HG03565 (cell line): Measurements from ENCODE around the gene LYZ.
"Not testable (repeated sequence)": the region's sequence is repeated elsewhere in the genome, so short reads cannot be mapped to it uniquely, and the experiment has no call there.

Experiments
- ATAC-seq: cut with Tn5 transposase; IDR thresholded peaks from one replicate; pipeline ENCODE4 v1.9.1; 2021; ENCODE audit warnings: mild to moderate bottlenecking, moderate library complexity; ENCODE audit not compliant: unreplicated experiment

LYZ gene

DNA sequence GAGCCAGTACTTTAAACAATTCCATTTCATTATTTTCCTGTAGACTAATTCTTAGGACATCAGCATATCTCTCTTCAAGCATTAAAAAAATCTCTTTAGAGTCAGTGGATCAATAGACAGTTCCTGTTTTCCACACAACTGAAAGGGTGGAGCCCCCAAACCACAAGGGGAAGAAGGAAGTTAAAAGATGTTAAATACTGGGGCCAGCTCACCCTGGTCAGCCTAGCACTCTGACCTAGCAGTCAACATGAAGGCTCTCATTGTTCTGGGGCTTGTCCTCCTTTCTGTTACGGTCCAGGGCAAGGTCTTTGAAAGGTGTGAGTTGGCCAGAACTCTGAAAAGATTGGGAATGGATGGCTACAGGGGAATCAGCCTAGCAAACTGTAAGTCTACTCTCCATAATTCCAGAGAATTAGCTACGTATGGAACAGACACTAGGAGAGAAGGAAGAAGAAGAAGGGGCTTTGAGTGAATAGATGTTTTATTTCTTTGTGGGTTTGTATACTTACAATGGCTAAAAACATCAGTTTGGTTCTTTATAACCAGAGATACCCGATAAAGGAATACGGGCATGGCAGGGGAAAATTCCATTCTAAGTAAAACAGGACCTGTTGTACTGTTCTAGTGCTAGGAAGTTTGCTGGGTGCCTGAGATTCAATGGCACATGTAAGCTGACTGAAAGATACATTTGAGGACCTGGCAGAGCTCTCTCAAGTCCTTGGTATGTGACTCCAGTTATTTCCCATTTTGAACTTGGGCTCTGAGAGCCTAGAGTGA lies at the start of gene LYZ:
Gene LYZ (plus strand): TSS at position 220 of the 777 bp plus-strand sequence. CDS start 28 bp downstream, at position 248.
- ATAC-seq: no peak

DNA sequence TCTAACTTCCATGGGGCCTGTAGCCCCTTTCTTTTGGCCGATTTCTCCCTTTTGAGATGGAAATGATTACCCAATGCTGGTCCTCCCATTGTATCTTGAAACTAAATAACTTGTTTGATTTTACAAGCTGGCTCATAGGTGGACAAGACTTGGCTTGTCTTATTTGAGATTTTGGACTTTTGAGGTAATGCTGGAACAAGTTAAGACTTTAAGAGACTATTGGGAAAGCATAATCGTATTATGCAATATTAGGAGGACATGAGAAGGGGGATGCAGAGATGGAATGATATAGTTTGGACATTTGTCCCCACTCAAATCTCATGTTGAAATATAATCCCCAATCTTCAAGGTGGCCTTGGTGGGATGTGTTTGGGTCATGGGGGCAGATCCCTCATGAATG lies 49.2 kb upstream of the LYZ start:
- no peak for ATAC-seq

DNA sequence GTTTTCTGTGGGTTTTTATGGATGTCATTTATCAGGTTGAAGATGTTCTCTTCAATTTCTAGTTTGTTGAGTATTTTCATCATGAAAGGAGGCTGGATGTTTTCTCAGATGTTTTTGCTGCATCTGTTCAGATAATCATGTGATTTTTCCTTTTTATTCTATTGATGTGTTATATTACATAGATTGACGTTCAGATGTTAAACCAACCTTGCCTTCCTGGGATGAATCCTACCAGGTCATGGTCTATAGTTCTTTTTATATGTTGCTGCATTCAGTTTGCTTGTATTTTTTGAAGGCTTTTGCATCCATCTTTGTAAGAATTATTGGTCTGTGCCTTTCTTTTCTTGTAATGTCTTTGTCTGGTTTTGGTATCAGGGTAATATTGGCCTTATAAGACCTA lies 43.9 kb upstream of the LYZ start:
- ATAC-seq: no peak

DNA sequence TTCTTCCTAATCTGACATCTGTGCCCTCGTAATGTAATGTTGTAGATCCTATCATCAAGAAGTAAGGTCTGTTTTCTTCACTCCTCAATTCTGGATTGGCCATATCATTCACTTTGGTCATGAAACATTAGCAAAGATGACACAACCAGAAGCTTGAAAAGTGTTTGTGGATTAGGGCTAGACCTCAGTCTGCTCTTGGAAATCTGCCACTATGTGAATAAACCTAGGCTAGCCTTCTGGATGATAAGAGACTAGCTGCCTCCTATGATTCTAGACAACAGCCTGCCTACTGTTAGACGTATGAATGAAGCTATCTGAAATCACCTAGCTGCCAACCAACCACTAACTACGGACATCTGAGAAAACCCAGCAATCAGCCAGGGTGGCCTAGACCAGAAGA lies 38.7 kb upstream of the LYZ start:
- no peak for ATAC-seq

DNA sequence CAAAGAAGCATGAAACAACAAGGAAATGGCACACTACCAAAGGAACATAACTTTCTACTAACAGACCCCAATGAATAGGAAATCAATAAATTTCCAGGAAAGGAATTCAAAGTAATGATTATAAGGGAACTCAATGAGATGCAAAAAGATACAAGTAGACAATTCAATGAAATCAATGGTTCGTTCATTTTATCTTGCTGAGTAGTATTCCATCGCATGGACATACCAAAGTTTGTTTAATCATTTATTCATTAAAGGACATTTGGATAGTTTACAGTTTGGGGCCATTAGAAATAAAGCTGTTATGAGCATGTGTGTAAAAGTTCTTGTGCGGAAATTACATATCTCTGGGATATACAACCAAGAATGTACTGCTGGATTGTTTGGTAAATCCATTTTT lies 35.0 kb upstream of the LYZ start:
- no peak for ATAC-seq

DNA sequence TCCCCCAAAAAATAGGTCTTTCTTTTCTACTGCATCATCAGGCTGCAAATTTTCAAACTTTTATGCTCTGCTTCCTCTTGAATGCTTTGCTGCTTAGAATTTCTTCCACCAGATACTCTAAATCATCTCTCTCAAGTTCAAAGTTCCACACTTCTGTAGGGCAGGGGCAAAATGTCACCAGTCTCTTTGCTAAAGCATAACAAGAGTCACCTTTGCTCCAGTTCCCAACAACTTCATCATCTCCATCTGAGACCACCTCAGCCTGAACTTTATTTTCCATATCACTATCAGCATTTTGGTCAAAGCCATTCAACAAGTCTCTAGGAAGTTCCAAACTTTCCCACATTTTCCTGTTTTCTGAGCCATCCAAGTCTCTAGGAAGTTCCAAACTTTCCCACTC lies 31.4 kb upstream of the LYZ start:
- ATAC-seq: not testable (repeated sequence)

DNA sequence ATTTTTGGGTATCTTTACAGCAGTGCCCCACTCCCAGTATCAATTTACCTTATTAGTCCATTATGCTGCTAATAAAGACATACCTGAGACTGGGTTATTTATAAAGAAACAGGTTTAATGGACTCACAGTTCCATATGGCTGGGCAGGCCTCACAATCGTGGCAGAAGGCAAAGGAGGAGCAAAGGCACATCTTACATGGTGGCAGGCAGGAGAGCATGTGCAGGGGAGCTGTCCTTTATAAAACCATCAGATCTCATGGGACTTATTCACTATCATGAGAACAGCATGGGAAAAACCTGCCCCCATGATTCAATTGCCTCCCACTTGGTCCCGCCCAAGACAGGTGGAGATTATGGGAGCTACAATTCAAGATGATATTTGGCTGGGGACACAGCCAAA lies 30.9 kb upstream of the LYZ start:
- not testable (repeated sequence) for ATAC-seq

DNA sequence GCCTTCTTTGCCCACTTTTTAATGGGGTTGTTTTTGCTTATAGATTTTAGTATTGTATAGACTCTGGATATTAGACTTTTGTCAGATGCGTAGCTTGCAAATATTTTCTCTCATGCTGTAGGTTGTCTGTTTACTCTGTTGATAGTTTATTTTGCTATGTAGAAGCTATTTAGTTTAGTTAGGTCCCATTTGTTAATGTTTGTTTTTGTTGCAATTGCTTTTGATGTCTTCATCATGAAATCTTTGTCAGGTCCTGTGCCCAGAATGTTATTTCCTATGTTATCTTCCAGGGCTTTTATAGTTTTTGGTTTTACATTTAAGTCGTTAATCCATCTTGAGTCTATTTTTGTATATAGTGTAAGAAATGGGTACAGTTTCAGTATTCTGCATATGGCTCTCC lies 30.0 kb upstream of the LYZ start:
- ATAC-seq: no peak

DNA sequence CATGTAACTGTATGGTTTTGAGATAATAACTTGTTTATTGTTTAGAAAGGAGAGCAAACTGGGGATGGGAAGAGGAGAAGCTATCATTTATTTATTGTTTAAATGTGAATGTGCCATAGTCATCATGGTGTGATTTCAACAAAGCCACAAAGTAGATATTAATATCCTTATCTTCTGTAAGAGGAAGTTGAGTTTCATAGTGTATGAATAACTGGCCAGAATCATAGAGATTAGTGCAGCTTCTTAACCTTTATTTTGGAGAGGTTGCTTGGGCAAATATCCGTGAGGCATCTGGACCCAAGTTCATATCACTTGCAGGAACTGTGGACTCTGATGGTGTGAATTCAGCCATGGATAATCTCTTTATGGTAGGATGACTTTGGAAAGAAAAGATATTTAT lies 26.8 kb upstream of the LYZ start:
- ATAC-seq: no peak

DNA sequence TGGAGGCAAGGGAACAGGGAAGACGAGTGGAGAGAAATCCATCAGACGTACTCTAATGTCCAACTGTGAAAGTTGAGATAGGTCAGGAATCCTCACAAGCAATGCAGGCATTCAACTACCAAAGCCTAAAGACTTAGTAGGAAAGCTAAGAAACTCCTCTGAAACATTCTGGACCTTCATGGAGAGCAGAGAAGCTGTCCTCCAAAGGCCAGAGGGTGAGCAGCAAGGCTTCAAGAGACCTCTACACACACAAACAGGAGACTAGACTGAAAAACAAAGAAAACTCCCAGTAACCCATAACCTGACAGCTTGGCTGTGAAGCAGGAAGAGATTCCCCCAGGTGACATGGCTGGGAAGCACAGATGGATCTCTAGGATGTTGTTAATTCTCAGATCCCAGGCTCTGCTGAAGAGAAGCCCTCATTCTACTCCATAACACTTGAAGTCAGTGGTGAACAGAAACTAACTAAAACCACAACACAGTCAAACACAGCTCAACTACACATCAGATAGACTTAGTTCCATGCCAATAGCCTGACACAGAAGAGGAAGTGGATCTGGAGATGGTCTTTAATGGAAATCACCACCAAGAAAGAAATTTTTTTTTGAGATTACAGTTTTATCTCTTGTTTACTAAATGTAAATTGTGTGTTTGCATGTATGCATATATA lies 23.2 kb upstream of the LYZ start:
- ATAC-seq: peak; percentile 99

DNA sequence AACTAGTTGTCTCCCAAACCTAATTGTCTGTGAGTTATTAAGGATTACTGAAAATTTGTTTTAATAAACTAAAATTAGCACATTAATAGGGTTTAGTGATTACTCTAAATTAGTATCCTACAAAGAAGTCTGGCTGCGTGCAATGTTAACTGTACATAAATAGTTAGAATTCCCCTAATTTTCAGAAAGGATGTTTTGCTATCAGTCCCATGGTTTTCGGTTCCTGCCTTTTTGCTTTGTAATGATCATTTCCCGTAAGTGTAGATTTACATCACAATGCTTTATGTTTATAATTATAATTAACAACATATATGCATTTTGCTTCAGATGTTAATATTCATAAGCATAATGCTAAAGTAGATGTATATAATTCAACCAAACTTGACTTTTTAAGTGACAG lies 19.8 kb upstream of the LYZ start:
- ATAC-seq: no peak

DNA sequence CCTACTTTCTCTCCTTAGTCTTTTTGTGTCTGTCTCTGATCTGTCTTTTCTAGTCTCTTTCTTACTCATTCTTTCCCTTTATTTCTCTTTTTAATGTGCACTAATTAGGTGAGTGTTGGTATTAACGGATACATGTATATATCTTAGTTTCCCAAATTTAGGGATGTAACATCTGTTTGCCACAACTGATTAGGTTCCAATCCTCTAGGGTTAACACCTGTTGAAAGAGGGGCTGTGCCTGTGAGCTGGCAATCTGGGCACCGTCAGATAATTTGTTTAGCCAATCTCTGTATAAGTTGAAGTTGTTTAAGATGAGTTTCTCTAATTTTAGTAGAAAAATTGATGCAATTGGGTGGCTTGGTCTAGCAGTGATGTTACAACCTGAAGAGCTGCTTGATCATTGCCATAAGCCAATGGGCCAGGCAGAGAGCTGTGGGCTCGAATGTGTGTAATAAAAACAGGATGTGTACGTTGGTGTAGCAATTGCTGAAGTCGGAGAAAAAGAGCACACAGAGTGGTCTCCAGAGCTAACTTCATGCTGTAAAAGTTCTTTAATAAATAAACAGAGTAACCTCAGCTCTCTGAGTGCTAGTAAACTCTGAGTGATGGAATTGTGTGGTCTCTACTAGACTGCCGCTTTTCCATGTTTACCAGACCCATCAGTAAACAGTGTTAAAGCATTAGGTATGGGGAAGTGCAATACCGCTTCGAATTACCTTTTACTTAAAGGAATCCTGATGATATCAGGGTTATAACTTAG lies 18.3 kb upstream of the LYZ start:
- no peak for ATAC-seq

DNA sequence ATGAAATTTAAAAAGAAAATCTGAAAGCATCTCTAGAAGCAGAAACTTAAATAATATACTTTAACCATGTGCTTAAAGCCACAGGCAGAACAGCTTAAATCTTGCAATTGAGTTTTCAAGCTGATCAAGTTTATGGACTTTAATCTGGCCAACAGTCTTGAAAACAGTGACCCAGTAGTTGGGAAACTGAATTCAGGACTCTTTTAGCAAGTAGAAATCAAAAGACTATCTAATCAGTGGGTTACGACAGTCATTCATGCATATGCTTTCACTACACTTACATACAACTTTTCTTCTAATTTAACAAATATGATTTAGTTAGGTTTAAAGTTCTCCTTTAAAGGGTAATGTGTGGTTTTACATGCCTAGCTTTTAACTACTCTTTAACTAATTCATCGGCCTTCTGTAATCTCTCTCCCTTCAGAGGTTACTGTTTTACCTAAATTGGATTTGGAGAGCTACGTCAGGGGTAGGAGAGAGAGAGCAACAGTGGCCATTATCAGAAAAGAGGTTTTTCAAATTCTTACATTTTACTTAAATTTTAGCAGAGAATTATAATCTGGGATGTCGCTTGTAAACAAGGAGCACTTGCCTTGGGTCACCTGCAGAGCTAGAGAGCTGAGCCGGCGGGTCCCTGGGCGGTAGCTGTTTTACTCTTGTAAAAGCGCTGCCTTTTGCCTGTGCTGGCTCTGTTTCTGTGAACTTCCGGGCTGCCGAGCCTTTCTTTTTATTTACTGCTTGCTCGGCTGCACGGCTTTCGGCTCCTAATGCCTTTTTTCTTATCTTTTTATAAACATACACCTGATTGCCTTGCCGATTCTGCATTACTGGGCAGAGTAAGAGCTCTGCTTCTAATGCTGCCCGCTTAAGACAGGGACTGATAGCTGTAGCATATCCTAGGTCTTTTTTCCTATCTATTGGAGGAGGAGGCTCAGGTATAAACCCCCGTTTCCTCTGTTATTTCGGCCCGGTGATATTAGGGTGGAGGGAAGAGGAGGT lies 17.4 kb upstream of the LYZ start:
- peak; percentile 71 for ATAC-seq

DNA sequence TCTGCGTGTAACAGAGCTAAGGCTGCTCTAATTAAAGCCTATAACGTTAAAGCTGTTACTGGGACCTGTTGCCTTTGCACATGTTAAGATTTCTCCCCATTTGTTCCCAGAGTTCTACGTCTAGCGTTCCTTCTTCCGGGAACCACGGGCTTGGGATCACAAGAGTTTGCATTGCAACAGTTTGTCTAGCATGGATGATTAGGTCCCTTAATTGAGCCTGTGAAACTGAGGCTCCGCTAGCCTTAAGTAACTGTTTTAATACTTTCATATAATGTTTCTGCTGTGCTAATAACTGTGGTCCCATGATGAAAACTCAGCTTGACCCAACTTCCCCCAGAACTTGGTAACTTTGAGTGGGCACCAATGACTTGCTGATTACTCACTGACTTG lies 16.7 kb upstream of the LYZ start:
- ATAC-seq: no peak

DNA sequence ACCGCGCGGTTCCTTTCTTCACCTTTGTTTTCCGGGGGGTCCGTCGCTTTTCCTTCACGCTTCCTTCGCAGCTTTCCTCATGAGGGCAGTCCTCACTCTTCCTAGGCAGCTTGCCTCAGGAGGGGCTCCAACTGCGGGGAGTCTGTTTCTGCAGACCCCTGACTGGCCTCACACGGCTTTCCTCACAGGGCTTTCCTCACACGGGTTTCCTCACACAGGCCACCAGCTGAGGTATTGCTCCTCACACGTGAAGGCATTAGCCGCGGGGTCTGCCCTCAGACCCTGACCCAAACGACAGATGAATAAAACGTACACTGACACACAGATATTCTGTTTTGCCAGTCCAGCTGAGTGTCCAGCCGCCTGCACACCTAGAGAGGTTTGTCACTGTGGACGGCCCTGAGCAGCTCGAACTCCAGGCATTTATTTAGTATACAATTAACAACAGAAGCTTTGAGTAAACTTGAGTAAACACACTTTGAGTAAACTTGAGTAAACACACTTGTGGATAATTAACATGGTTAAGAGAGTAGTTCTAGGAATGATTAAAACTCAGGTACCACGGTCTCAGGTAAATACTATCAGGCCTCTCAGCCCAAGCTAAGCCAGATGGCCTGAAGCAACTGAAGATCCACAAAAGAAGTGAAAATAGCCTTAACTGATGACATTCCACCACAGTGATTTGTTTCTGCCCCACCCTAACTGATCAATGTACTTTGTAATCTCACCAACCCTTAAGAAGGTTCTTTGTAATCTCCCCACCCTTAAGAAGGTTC lies 16.1 kb upstream of the LYZ start:
- no peak for ATAC-seq

DNA sequence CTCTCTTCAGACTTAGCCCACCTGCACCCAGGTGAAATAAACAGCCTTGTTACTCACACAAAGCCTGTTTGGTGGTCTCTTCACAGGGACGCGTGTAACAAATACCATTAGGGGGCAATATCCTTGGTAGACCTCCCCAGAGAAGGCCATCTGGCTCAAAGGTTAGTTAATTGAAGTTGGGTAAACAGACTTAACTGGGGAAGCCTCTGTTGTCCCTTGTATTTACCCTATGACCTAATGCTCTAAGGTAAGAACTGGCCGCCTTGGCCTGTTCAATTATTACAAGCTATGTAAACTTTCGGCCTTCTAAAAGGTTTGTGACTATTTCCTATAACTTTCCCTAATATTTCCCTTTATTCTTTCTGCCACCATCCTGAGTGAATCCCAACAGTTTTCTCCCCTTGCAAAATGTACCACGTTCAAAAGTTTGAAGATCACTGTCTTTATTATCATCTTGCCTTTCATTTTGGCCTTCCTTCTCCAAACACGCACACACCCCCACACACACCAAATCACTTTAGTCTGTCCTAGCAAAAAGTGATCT lies 15.3 kb upstream of the LYZ start:
- ATAC-seq: no peak

DNA sequence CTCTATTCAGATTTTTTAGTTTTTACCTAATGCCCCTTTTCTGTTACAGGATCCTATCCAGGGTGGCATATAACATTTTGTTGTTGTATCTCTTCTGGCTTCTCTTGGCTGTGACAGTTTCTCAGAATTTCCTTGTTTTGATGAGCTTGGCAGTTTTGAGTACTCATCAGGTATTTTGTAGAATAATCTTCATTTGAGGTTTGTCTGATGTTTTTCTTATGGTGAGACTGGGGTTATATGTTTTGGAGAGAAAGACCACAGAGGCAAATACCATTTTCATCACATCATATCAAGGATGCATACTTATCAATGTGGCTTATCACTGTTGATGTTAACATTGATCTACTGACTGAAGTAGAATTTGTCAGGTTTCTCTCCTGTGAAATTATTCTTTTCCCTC lies 14.0 kb upstream of the LYZ start:
- ATAC-seq: no peak

DNA sequence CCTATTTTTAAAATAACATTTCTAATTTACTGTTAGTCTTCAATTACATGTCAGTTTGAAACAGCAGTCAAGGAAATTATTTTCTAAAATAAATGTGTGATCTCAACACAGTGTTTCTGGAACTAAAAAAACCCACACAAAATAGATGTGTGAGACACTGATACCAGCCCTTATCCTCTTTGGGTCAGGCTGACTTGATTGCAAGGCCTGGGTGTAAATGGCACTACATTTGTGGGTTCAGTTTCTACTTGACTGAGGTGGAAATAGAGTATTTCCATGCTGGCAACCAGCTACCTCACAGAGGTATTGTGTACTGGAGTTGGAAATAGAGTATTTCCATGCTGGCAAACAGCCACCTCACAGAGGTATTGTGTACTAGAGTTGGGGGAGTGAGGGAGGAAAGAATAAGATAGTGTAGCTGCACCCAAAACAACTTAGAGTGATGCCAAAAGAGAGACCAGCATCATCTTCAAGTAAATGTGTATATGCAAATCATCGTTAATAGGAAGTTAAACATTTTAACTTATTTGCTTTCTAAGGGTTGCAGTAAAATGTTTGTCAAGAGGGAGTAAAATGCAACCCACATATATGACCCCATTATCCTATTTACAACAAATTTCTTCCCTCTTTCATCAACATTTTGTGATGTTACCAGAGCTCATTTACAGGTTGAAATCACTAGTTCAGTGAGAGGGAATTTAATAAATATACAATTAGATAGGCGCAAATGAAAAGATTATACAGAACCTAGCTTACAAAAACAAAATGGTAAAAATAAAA lies 10.7 kb upstream of the LYZ start:
- ATAC-seq: no peak
